ENCODE measurements around the gene ACACA.

- no peak for TF ChIP-seq POLR2A (IDR thresholded peaks at IDR 0.05)
- TF ChIP-seq, protein P1, sequence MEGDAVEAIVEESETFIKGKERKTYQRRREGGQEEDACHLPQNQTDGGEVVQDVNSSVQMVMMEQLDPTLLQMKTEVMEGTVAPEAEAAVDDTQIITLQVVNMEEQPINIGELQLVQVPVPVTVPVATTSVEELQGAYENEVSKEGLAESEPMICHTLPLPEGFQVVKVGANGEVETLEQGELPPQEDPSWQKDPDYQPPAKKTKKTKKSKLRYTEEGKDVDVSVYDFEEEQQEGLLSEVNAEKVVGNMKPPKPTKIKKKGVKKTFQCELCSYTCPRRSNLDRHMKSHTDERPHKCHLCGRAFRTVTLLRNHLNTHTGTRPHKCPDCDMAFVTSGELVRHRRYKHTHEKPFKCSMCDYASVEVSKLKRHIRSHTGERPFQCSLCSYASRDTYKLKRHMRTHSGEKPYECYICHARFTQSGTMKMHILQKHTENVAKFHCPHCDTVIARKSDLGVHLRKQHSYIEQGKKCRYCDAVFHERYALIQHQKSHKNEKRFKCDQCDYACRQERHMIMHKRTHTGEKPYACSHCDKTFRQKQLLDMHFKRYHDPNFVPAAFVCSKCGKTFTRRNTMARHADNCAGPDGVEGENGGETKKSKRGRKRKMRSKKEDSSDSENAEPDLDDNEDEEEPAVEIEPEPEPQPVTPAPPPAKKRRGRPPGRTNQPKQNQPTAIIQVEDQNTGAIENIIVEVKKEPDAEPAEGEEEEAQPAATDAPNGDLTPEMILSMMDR (IDR thresholded peaks at IDR 0.05) = no peak
These were observed 33.8 kb upstream of the ACACA start for GRCh38 chr17:37440424-37440823.

Data from suprapubic skin (tissue), 3 donors.